Measurements from ENCODE around the gene MXI1. TPM values are rescaled to one million over a fixed set of nuclear protein-coding genes. Genes with fewer than 3 reads are reported as not detected.
"Not testable (repeated sequence)": the region's sequence is repeated elsewhere in the genome, so short reads cannot be mapped to it uniquely, and the experiment has no call there.

The MXI1 gene
- total RNA-seq, 4 donors from 2014 or later: 32.3 to 40.0 (median 36.4) TPM

GRCh38 chr10:110330675-110331074 lies 123.3 kb downstream of the MXI1 start:
- TF ChIP-seq, protein P1, sequence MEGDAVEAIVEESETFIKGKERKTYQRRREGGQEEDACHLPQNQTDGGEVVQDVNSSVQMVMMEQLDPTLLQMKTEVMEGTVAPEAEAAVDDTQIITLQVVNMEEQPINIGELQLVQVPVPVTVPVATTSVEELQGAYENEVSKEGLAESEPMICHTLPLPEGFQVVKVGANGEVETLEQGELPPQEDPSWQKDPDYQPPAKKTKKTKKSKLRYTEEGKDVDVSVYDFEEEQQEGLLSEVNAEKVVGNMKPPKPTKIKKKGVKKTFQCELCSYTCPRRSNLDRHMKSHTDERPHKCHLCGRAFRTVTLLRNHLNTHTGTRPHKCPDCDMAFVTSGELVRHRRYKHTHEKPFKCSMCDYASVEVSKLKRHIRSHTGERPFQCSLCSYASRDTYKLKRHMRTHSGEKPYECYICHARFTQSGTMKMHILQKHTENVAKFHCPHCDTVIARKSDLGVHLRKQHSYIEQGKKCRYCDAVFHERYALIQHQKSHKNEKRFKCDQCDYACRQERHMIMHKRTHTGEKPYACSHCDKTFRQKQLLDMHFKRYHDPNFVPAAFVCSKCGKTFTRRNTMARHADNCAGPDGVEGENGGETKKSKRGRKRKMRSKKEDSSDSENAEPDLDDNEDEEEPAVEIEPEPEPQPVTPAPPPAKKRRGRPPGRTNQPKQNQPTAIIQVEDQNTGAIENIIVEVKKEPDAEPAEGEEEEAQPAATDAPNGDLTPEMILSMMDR (IDR thresholded peaks at IDR 0.05): no peak
- no peak for ATAC-seq (ENCODE audit: low FRiP score)
- DNase-seq (ENCODE audit: low spot score): no peak

DNA sequence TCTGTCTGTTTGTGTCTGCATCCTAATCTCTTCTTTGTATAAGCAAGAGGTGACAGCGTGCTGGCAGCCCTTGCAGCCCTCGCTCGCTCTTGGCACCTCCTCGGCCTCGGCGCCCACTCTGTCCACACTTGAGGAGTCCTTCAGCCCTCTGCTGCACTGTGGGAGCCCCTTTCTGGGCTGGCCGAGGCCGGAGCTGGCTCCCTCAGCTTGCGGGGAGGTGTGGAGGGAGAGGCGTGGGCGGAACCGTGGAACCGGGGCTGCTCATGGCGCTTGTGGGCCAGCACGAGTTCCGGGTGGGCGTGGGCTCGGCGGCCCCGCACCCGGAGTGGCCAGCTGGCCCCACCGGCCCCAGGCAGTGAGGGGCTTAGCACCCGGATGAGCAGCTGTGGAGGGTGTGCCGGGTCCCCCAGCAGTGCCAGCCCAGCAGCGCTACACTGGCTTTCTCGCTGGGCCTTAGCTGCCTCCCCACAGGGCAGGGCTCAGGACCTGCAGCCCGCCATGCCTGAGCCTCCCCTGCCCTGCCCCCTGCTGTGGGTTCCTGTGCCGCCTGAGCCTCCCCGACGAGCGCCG lies 123.9 kb downstream of the MXI1 start:
- ATAC-seq (ENCODE audit: low FRiP score); DNase-seq (ENCODE audit: low spot score): not testable (repeated sequence)

GRCh38 chr10:110334061-110334656 lies 126.8 kb downstream of the MXI1 start:
- TF ChIP-seq, protein P1 (IDR thresholded peaks at IDR 0.05): no peak
- DNase-seq (ENCODE audit: low spot score) (no peak), ATAC-seq (ENCODE audit: low FRiP score) (no peak)

DNA sequence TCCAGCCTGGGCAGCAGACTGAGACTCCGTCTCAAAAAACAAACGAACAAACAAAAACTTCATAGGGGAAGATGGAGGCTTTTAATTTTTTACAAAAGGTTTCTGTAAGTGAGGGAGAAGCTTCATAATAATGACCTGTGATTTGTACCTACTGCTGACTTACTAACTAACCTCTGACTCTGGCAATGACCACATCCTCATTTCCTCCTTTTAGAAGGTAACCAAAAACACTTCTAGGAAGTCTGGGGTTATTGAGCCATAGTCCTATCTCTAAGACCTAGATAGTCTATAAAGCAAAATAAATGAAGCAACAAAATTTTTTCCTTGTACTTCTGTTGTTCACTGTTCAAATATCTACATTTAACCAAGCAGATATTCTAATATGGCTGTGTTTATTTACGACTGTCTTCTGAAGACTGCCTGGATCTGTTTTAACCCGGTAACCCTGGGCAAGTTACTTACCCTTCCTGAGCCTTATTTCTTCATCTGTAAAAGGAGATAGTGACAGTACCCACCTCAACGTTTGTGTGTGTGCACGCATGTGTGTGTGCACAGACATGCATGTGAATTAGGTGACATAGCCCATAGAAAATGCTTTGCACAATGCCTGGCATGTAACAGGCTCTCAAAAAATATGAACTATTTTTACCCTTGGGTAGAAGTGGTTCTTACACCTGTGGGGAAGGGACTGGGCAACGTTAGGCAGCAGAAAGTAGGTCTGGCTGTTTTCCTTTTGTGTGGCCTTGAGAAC lies 128.1 kb downstream of the MXI1 start:
- DNase-seq (ENCODE audit: low spot score) (no peak), ATAC-seq (ENCODE audit: low FRiP score) (peak; percentile 4)
- TF ChIP-seq, protein P1 (IDR thresholded peaks at IDR 0.05): no peak

GRCh38 chr10:110336111-110336721 lies 128.8 kb downstream of the MXI1 start:
- TF ChIP-seq, protein P1 (IDR thresholded peaks at IDR 0.05): no peak
- ATAC-seq (ENCODE audit: low FRiP score) (peak; percentile 91), DNase-seq (ENCODE audit: low spot score) (no peak)

Other genes starting within 250 kb of the MXI1 start
- gene ADD3, start 199.6 kb upstream of the MXI1 start, total RNA-seq: 100 to 1,000 TPM in 3 of 4 donors, 10 to 100 TPM in 1; 85.4 to 647 (median 252) TPM
- 10 to 100 TPM in 2 of 4 donors, 1 to 10 TPM in 2; 8.1 to 20.4 (median 14.1) TPM for gene SMNDC1, start 97.3 kb downstream of the MXI1 start, total RNA-seq

Data from omental fat pad (tissue), 4 donors.